Fibroblast of villous mesenchyme (primary cell): ENCODE results near the gene EPN3. TPM values are rescaled to one million over a fixed set of nuclear protein-coding genes. Genes with fewer than 3 reads are reported as not detected.
A peak's percentile ranks its signal among the peaks of the same experiment; 100 is the strongest.

Experiments
- DNase-seq: peaks from one replicate; pipeline ENCODE4 v3.0.0-alpha.2; 2010; ENCODE audit warnings: low read depth
- H3K4me3 ChIP-seq: 2 replicates; pipeline ENCODE4 v1.5.1; 2011; ENCODE audit warnings: low read depth, mild to moderate bottlenecking, low read length
- total RNA-seq: library from RNA; depleted of rRNA; stranded (reverse); fragments of >200 nt; gene quantifications from 2 replicates; pipeline ENCODE4 v1.2.3, GENCODE V29; 2012
- TF ChIP-seq, protein P1 (sequence below): IDR thresholded peaks from 2 replicates; pipeline ENCODE4 v1.5.1; 2012; ENCODE audit warnings: low read depth, mild to moderate bottlenecking, low read length; ENCODE audit not compliant: insufficient read depth

Gene EPN3
- total RNA-seq, 1 donor: under 0.01 TPM

DNA sequence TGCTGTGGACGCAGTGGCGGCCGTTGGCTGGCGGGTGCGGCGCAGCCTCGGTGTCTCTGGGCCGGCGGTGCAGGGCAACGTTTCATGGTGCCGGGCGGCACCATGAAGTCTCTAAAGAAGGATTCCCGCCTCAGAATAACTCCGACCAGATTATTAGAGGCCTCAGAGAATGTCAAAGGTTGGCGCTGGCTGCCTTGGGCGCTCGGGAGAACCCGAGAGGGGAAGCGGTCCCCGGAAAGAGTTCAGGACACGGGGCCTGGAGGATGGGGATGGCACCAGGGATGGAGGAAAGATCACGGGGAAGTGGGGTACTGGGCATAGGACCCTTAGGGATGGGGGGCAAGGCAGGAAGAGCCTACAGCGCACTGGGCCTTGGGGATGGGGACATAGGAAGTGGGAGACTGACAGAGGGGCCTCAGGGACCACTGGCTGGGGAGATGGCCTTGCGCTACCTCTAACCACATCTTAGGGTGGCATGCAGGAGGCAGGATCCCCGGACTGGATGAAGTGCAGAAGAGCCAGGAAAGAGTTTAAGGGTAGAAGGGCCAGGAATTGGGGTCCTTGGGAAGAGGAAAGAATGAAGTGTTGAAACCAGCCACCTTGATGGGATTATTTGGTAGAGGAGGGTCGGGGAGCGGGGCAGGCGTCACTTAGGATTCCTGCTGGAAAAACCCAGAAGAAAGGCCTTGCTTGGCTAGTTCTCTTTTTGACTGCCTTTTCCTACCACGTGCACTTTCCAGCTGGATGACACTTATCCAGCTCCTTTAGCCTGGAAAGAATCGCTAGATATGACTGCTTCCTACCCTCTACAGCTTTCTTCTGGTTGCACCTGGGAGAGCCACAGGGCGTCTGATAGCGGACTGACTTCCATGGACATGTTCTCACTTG is 23.7 kb upstream of the EPN3 start:
- TF ChIP-seq, protein P1, sequence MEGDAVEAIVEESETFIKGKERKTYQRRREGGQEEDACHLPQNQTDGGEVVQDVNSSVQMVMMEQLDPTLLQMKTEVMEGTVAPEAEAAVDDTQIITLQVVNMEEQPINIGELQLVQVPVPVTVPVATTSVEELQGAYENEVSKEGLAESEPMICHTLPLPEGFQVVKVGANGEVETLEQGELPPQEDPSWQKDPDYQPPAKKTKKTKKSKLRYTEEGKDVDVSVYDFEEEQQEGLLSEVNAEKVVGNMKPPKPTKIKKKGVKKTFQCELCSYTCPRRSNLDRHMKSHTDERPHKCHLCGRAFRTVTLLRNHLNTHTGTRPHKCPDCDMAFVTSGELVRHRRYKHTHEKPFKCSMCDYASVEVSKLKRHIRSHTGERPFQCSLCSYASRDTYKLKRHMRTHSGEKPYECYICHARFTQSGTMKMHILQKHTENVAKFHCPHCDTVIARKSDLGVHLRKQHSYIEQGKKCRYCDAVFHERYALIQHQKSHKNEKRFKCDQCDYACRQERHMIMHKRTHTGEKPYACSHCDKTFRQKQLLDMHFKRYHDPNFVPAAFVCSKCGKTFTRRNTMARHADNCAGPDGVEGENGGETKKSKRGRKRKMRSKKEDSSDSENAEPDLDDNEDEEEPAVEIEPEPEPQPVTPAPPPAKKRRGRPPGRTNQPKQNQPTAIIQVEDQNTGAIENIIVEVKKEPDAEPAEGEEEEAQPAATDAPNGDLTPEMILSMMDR: no peak
- DNase-seq: no peak
- H3K4me3 ChIP-seq: peak overlapping the region; percentile 62

GRCh38 chr17:50511058-50511457 is 21.5 kb upstream of the EPN3 start:
- TF ChIP-seq, protein P1: no peak
- no peak overlapping the region for H3K4me3 ChIP-seq

DNA sequence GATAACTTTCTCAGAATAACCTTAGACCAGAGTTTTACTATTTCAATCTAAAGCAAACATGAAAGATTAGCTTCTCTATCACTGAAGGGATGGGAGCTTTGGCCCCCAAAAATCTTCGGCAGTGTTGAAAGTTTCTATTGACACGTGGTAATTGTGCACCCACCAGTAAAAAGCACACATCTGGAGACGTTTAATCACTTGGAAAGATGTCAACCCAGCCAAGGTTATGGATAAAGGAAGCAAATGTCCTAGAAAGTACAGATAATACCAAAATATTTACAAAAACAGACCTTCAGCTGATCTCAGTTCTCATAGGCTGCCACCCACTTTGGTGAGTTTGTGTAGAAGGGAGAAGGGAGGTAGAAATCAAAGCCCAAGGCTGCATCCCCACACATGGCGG is 19.0 kb upstream of the EPN3 start:
- H3K4me3 ChIP-seq: no peak overlapping the region
- DNase-seq: peak; percentile 75
- TF ChIP-seq, protein P1: no peak

More at GRCh38 chr17:50511058-50511457, 21.5 kb upstream of the EPN3 start:
- DNase-seq: peak; percentile 71

GRCh38 chr17:50514388-50514787 is 18.1 kb upstream of the EPN3 start:
- TF ChIP-seq, protein P1: no peak
- H3K4me3 ChIP-seq: no peak overlapping the region
- DNase-seq: no peak

DNA sequence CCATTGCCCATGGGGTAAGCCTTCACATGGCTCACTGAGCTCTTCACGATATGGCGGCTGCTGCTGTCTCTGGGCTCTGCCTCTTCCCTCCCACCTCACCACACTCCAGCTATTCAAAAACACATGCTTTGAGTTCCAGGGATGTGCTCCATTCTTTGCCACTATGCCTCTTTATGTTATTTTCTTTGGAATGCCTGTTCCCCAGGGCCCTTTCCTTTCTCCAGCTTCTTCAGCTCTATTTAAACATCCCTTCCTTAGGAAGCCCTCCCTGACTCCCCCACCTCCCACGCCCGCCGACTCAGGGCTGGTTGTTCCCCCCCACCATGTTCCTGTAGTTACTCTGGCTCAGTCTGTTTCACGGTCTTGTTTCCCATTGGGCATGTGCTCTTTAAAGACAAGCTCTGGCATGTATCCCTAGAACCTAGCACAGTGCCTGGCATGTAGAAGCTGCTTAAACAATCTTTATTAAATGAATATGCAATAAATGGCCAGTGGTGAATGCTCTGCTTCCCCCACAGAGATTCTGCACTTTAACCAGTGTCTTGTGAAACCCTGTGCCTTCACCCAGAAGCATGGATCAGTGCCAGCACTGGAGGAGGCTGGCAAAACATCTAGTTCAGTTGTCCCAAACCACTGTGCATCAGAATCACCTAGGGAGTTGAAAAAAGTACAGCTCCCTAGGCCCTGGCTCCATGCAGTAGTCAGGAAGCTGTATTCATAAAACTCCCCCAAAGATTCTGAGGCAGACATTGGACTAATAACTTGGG is 17.4 kb upstream of the EPN3 start:
- DNase-seq: peak; percentile 39
- TF ChIP-seq, protein P1: no peak

GRCh38 chr17:50517011-50517410 is 15.5 kb upstream of the EPN3 start:
- TF ChIP-seq, protein P1: no peak
- no peak for DNase-seq
- no peak overlapping the region for H3K4me3 ChIP-seq

More for the DNA sequence above, 17.4 kb upstream of the EPN3 start:
- no peak overlapping the region for H3K4me3 ChIP-seq
